DND-41 (cell line): ENCODE data around the gene ZNF30.
"Not testable (repeated sequence)": the region's sequence is repeated elsewhere in the genome, so short reads cannot be mapped to it uniquely, and the experiment has no call there.

Source experiments
- ATAC-seq: fragments of 200-7000 bp; cut with Tn5 transposase; 3 replicates; pipeline ENCODE4 v1.9.1; 2021; ENCODE audit warnings: low read depth; ENCODE audit not compliant: insufficient read depth
- DNase-seq: peaks from one replicate; pipeline ENCODE4 v3.0.0-alpha.2; 2020
- H2AFZ ChIP-seq: 2 replicates; pipeline ENCODE4 v1.6.0; 2012; ENCODE audit warnings: low read depth, low read length
- H3K27ac ChIP-seq: 2 replicates; pipeline ENCODE4 v1.5.1; 2012; ENCODE audit warnings: low read length, inconsistent platforms
- H3K27me3 ChIP-seq: fragments of 200-600 bp; sonication (generic); 2 replicates; pipeline ENCODE4 v1.6.0; 2012; ENCODE audit warnings: low read length, mild to moderate bottlenecking, inconsistent platforms; ENCODE audit not compliant: insufficient read depth, poor library complexity
- H3K36me3 ChIP-seq: 2 replicates; pipeline ENCODE4 v1.5.1; 2012; ENCODE audit warnings: low read length, inconsistent platforms; ENCODE audit not compliant: insufficient read depth
- H3K4me1 ChIP-seq: 2 replicates; pipeline ENCODE4 v1.5.1; 2012; ENCODE audit warnings: mild to moderate bottlenecking, low read length; ENCODE audit not compliant: insufficient read depth
- H3K4me2 ChIP-seq: 2 replicates; pipeline ENCODE4 v1.6.0; 2012; ENCODE audit warnings: mild to moderate bottlenecking, moderate library complexity, low read length, inconsistent platforms; ENCODE audit not compliant: insufficient read depth
- H3K4me3 ChIP-seq, 2 experiments: fragments of 200-600 bp in 1 of 2; shearing (Covaris generic) in 1 of 2; 2 replicates each; pipeline ENCODE4 v1.5.1; 2012 to 2016; ENCODE audit warnings: inconsistent platforms in 2 of 2, low read length in 2 of 2, mild to moderate bottlenecking in 2 of 2, low read depth in 1 of 2, moderate library complexity in 1 of 2
- H3K79me2 ChIP-seq: 2 replicates; pipeline ENCODE4 v1.6.0; 2012; ENCODE audit warnings: low read length, inconsistent platforms; ENCODE audit not compliant: insufficient read depth
- H3K9ac ChIP-seq: 2 replicates; pipeline ENCODE4 v1.6.0; 2012; ENCODE audit warnings: low read depth, mild to moderate bottlenecking, inconsistent platforms, low read length, moderate library complexity
- H3K9me3 ChIP-seq: 2 replicates; pipeline ENCODE4 v1.5.1; 2012; ENCODE audit warnings: low read length, moderate library complexity, mild to moderate bottlenecking, inconsistent platforms; ENCODE audit not compliant: insufficient read depth, severe bottlenecking
- H4K20me1 ChIP-seq: 2 replicates; pipeline ENCODE4 v1.6.0; 2012; ENCODE audit warnings: low read length; ENCODE audit not compliant: insufficient read depth
- CTCF ChIP-seq: IDR thresholded peaks from 2 replicates; pipeline ENCODE4 v1.5.1; 2012; ENCODE audit warnings: borderline replicate concordance, low read length, moderate library complexity, mild to moderate bottlenecking; ENCODE audit not compliant: poor library complexity, severe bottlenecking; ENCODE audit errors: extremely low read depth
- EZH2 ChIP-seq: IDR thresholded peaks from 3 replicates; pipeline ENCODE4 v1.6.1; 2012; ENCODE audit warnings: borderline replicate concordance, low read depth, mild to moderate bottlenecking, moderate library complexity, low read length, inconsistent platforms; ENCODE audit not compliant: severe bottlenecking

ZNF30 gene

GRCh38 chr19:34969721-34970120, 43.0 kb downstream of the ZNF30 start:
- Histone ChIP-seq H3K4me1 (peaks cover 8% of the 10 kb centered on the region), H3K79me2 (no peaks in the 10 kb centered on the region), H3K27me3 (no peaks in the 10 kb centered on the region), H3K9me3 (peaks cover 31% of the 10 kb centered on the region), H3K27ac (no peak overlapping the region), H2AFZ (no peak overlapping the region), H3K9ac (no peak overlapping the region), H3K4me3 (no peak overlapping the region), H3K4me2 (no peak overlapping the region), H3K36me3 (no peaks in the 10 kb centered on the region), H4K20me1 (no peaks in the 10 kb centered on the region)
- ATAC-seq (no peak), DNase-seq (no peak)
- TF ChIP-seq EZH2 (no peak), CTCF (no peak)

- not testable (repeated sequence) for H3K79me2 ChIP-seq, H4K20me1 ChIP-seq, H3K4me3 ChIP-seq, H3K4me2 ChIP-seq, H3K27ac ChIP-seq, H3K27me3 ChIP-seq, ATAC-seq, H3K4me1 ChIP-seq, H2AFZ ChIP-seq, H3K9ac ChIP-seq, H3K36me3 ChIP-seq
- H3K9me3 ChIP-seq: peaks cover 31% of the 10 kb centered on the region
- DNase-seq: peak; percentile 53
Measured at GRCh38 chr19:34970185-34970780, 43.6 kb downstream of the ZNF30 start.

GRCh38 chr19:34972163-34972705, 45.5 kb downstream of the ZNF30 start:
- peaks cover 8% of the 10 kb centered on the region for H3K4me1 ChIP-seq
- H4K20me1 ChIP-seq: no peaks in the 10 kb centered on the region
- TF ChIP-seq CTCF (no peak), EZH2 (no peak)
- H2AFZ ChIP-seq: no peak overlapping the region
- DNase-seq (no peak), ATAC-seq (no peak)
- no peaks in the 10 kb centered on the region for H3K36me3 ChIP-seq
- no peak overlapping the region for H3K4me3 ChIP-seq
- H3K9me3 ChIP-seq: peaks cover 31% of the 10 kb centered on the region
- H3K4me2 ChIP-seq: no peak overlapping the region
- H3K27me3 ChIP-seq: no peaks in the 10 kb centered on the region
- no peaks in the 10 kb centered on the region for H3K79me2 ChIP-seq
- H3K27ac ChIP-seq: no peak overlapping the region
- H3K9ac ChIP-seq: no peak overlapping the region

- no peak overlapping the region for H3K27ac ChIP-seq
- H3K36me3 ChIP-seq: no peaks in the 10 kb centered on the region
- peaks cover 8% of the 10 kb centered on the region for H3K4me1 ChIP-seq
- H3K4me2 ChIP-seq: no peak overlapping the region
- H2AFZ ChIP-seq: no peak overlapping the region
- no peak overlapping the region for H3K9ac ChIP-seq
- H3K4me3 ChIP-seq: no peak overlapping the region
- DNase-seq (no peak), ATAC-seq (no peak)
- H3K27me3 ChIP-seq: no peaks in the 10 kb centered on the region
- H4K20me1 ChIP-seq: no peaks in the 10 kb centered on the region
- TF ChIP-seq EZH2 (no peak), CTCF (no peak)
- peaks cover 12% of the 10 kb centered on the region for H3K9me3 ChIP-seq
- no peaks in the 10 kb centered on the region for H3K79me2 ChIP-seq
Measured at GRCh38 chr19:34974646-34975045, 47.9 kb downstream of the ZNF30 start.
